Spleen (tissue), 11 donors: ENCODE results near the gene SLC17A5. TPM values are rescaled to one million over a fixed set of nuclear protein-coding genes. Genes with fewer than 3 reads are reported as not detected.
"Not testable (repeated sequence)": the region's sequence is repeated elsewhere in the genome, so short reads cannot be mapped to it uniquely, and the experiment has no call there.

Experiments
- DNase-seq: peaks from one replicate; pipeline ENCODE4 v3.0.0-alpha.2; 2020
- H3K27ac ChIP-seq, 8 donors: fragments of 200-600 bp; sonication (generic) in 7 of 8; 1 replicate in 4 of 8; 2 replicates in 4 of 8; pipeline versions ENCODE4 v1.5.0 to v1.8.0; 2016 to 2021; ENCODE audit warnings: inconsistent platforms in 4 of 8, mild to moderate bottlenecking in 4 of 8, moderate library complexity in 1 of 8
- H3K27me3 ChIP-seq, 7 donors: fragments of 200-600 bp; sonication (generic) in 6 of 7; replicated peaks in 1 of 7; 1 replicate in 4 of 7; 2 replicates in 3 of 7; pipeline versions ENCODE4 v1.5.0 to v1.8.0; 2016 to 2021; ENCODE audit warnings: inconsistent platforms in 3 of 7, mild to moderate bottlenecking in 1 of 7
- H3K36me3 ChIP-seq, 6 donors: fragments of 200-600 bp; sonication (generic) in 5 of 6; 1 replicate in 4 of 6; 2 replicates in 2 of 6; pipeline versions ENCODE4 v1.5.0 to v1.8.0; 2016 to 2021; ENCODE audit warnings: inconsistent platforms in 2 of 6
- H3K4me1 ChIP-seq, 6 donors: fragments of 200-600 bp; sonication (generic) in 5 of 6; 1 replicate in 3 of 6; 2 replicates in 3 of 6; pipeline versions ENCODE4 v1.5.0 to v1.8.0; 2016 to 2021; ENCODE audit warnings: inconsistent platforms in 3 of 6
- H3K4me3 ChIP-seq, 8 donors: fragments of 200-600 bp; sonication (generic) in 7 of 8; 1 replicate in 4 of 8; 2 replicates in 4 of 8; pipeline versions ENCODE4 v1.5.0 to v1.8.0; 2016 to 2021; ENCODE audit warnings: inconsistent platforms in 4 of 8, mild to moderate bottlenecking in 4 of 8, moderate library complexity in 2 of 8
- H3K9me3 ChIP-seq, 8 donors: fragments of 200-600 bp; sonication (generic) in 7 of 8; 1 replicate in 4 of 8; 2 replicates in 4 of 8; pipeline versions ENCODE4 v1.5.0 to v1.8.0; 2016 to 2021; ENCODE audit warnings: inconsistent platforms in 4 of 8
- POLR2A ChIP-seq, 3 donors: fragments of 450-650 bp; IDR thresholded peaks; one replicate each; pipeline ENCODE4 v1.5.1; 2017; ENCODE audit warnings: antibody characterized with exemption in 3 of 3, mild to moderate bottlenecking in 1 of 3
- POLR2AphosphoS5 ChIP-seq, 3 donors: sonication (generic); formaldehyde crosslinking; IDR thresholded peaks; one replicate each; pipeline ENCODE4 v1.5.1; 2017; ENCODE audit warnings: antibody characterized with exemption in 3 of 3
- WGBS, 5 donors: extraction: QIAGEN DNeasy Blood & Tissue Kit in 3 of 5; methylation state at CpG; one replicate each; pipeline versions ENCODE4 v1.1.5 to v1.1.7; 2013 to 2018; 5-methylcytosine and 5-hydroxymethylcytosine counted together
- intact Hi-C: fragments of 100-400 bp; cut with DNase I; formaldehyde crosslinking; loops from one replicate; pipeline ENCODE4 v1.15.0; 2023; ENCODE audit warnings: low total_unique reads
- polyA plus RNA-seq, 3 donors: library from polyadenylated mRNA; stranded (reverse); fragments of 200-250 nt; gene quantifications; one replicate each; pipeline ENCODE4 v1.2.1, GENCODE V29; 2013
- total RNA-seq, 7 donors: library from RNA; depleted of rRNA in 3 of 7; stranded (reverse); fragments of >200 nt in 3 of 7; fragmentation: NEBNext Ultra II Directional in 4 of 7; extraction: Animal tissue kit (Norgen Biotek cat#: 25700) in 4 of 7; gene quantifications; one replicate each; pipeline versions ENCODE4 v1.1.0 to v1.2.1, GENCODE V29; 2016 to 2021
- TF ChIP-seq, protein P1 (sequence below), 11 experiments: fragments of 200-600 bp in 7 of 11; fragments of 450-650 bp in 4 of 11; sonication (generic) in 4 of 11; IDR thresholded peaks in 8 of 11; conservative IDR thresholded peaks in 3 of 11; 1 replicate in 7 of 11; 2 replicates in 4 of 11; pipeline versions ENCODE4 v1.4.0 to v1.8.0; 2016 to 2021; ENCODE audit warnings: antibody characterized with exemption in 11 of 11, inconsistent platforms in 4 of 11, mild to moderate bottlenecking in 1 of 11
- donor health status: healthy with polysubstance abuse.
- donor health status: DM: no; HTN: no; CAD: no; lungs with moderate emphysema.
- donor health status: DM: no; HTN: no; CAD: no.
- donor health status: Bipolar disorder and iron deficiency.
- donor health status: healthy.
- donor health status: DM: no; HTN: no; CAD: no.
- donor health status: DM: yes; HTN: yes; CAD: no.

SLC17A5 gene
- total and polyA plus RNA-seq, 10 donors = 1.1 to 22.8 (median 11.9) TPM

DNA sequence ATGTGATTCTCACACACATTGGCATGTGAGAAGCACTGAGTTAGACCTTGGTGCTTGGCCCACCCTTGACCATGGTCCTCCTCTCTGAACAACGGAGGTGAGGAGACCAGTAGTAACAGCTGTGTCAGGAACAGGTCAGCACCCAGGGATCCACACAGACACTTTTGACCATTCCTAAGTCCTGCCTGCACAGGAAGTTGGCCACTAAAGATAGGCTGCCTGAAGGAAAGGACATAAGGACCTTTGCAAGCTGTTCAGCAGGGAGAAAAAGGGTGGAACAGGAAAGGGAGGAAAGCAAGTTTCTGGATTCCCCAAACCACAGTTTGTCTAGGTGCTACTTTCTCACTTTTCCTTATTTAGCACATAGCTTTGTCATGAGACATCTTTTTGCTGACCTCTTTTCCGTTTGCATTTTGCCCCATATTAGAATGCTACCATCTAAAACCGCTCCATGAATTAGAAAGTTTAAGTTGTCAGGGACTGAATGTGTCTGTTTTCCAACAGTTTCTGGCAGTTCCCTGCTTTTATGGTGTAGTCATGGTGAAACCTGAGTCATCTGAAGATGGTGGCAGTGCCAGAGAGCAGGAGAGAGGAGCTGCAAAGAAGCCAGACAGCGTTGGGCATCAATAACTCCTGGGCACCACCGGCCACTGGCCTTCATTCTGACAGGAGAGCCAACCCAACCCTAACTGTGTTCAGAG is 41.1 kb upstream of the SLC17A5 start:
- TF ChIP-seq POLR2AphosphoS5 (IDR thresholded peaks at IDR 0.05) = no peak
- no peak for TF ChIP-seq POLR2A (IDR thresholded peaks at IDR 0.05)
- TF ChIP-seq, protein P1, sequence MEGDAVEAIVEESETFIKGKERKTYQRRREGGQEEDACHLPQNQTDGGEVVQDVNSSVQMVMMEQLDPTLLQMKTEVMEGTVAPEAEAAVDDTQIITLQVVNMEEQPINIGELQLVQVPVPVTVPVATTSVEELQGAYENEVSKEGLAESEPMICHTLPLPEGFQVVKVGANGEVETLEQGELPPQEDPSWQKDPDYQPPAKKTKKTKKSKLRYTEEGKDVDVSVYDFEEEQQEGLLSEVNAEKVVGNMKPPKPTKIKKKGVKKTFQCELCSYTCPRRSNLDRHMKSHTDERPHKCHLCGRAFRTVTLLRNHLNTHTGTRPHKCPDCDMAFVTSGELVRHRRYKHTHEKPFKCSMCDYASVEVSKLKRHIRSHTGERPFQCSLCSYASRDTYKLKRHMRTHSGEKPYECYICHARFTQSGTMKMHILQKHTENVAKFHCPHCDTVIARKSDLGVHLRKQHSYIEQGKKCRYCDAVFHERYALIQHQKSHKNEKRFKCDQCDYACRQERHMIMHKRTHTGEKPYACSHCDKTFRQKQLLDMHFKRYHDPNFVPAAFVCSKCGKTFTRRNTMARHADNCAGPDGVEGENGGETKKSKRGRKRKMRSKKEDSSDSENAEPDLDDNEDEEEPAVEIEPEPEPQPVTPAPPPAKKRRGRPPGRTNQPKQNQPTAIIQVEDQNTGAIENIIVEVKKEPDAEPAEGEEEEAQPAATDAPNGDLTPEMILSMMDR (IDR thresholded peaks at IDR 0.05 in 8 of 11, conservative IDR thresholded peaks at IDR 0.05 in 3 of 11) = no peak
- peaks cover 11 to 32% (median 26%) of the 10 kb centered on the region in 6 donors for H3K4me1 ChIP-seq
- peak overlapping the region in 3 of 8 donors; percentile 66 to 69 (median 69) for H3K27ac ChIP-seq
- H3K4me3 ChIP-seq = peak overlapping the region in 4 of 8 donors; percentile 52 to 74 (median 56)
- no peak for DNase-seq
- H3K9me3 ChIP-seq = no peaks in the 10 kb centered on the region
- peaks cover 0 to 37% (median 9%) of the 10 kb centered on the region in 7 donors for H3K27me3 ChIP-seq
- WGBS, 5 donors = 44 to 50% (median 49%) methylated on average over 5 of the region's 5 CpGs
- intact Hi-C loops = no loop called here
- no peaks in the 10 kb centered on the region for H3K36me3 ChIP-seq

- no peaks in the 10 kb centered on the region for H3K9me3 ChIP-seq
- no peak for DNase-seq
- peaks cover 5 to 21% (median 17%) of the 10 kb centered on the region in 6 donors for H3K4me1 ChIP-seq
- TF ChIP-seq POLR2AphosphoS5 (IDR thresholded peaks at IDR 0.05) = no peak
- TF ChIP-seq, protein P1 (IDR thresholded peaks at IDR 0.05 in 8 of 11, conservative IDR thresholded peaks at IDR 0.05 in 3 of 11) = no peak
- TF ChIP-seq POLR2A (IDR thresholded peaks at IDR 0.05) = no peak
- intact Hi-C loops = no loop called here
- H3K36me3 ChIP-seq = no peaks in the 10 kb centered on the region
- no peak overlapping the region for H3K27ac ChIP-seq
- peaks cover 0 to 20% (median 9%) of the 10 kb centered on the region in 7 donors for H3K27me3 ChIP-seq
- no peak overlapping the region for H3K4me3 ChIP-seq
Observed at GRCh38 chr6:73691512-73691911, 37.7 kb upstream of the SLC17A5 start.

DNA sequence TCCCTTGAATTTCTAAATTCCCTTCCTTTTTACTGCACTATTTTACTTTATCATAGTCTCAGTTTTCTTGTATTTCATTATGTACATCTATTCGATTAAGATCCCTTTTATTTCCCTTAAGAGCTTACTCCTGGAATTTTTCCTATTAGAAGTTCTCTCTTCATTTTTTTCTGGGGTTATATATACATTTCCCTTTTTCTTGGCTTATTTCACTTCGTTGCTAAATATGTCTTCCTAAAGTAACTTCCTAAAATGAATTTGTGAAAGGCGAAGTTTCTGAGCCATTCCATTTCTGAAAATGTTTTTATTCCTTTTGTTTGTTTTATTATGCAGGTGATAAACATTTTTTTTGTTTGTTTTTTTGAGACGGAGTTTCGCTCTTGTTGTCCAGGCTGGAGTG is 36.3 kb upstream of the SLC17A5 start:
- H3K4me1 ChIP-seq = peaks cover 0 to 7% (median 3%) of the 10 kb centered on the region in 6 donors

DNA sequence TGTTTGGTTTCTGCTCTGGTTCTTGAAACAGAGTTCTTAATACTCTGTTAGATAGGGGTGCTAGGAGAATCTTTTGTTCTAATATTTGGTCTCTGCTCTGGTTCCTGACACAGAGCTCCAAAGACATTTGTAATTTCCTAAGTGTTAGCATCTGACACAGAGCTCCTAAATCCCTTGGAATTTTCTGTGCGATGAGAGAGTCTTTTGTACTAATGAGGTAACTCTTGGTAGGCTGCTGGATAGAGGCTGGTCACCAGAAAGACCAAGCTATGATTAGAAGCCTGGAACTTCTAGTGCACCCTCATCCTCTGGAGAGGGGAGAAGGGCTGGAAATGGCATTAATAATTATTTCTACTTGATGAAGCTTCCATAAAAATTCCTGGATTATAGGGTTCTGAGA is 34.6 kb upstream of the SLC17A5 start:
- DNase-seq = no peak
- peaks cover 0 to 10% (median 5%) of the 10 kb centered on the region in 8 donors for H3K9me3 ChIP-seq
- H3K4me1 ChIP-seq = no peaks in the 10 kb centered on the region
- H3K4me3 ChIP-seq = no peak overlapping the region
- intact Hi-C loops = no loop called here
- H3K27me3 ChIP-seq = no peaks in the 10 kb centered on the region
- H3K36me3 ChIP-seq = no peaks in the 10 kb centered on the region
- no peak overlapping the region for H3K27ac ChIP-seq
- TF ChIP-seq POLR2AphosphoS5 (IDR thresholded peaks at IDR 0.05) (no peak), POLR2A (IDR thresholded peaks at IDR 0.05) (no peak)
- TF ChIP-seq, protein P1 (IDR thresholded peaks at IDR 0.05 in 8 of 11, conservative IDR thresholded peaks at IDR 0.05 in 3 of 11) = no peak
- WGBS, 5 donors = 86 to 96% (median 91%) methylated on average over 1 of the region's 1 CpG

More for the DNA sequence above, 36.3 kb upstream of the SLC17A5 start:
- Histone ChIP-seq H3K27ac (no peak overlapping the region), H3K27me3 (peaks cover 0 to 5% (median 0%) of the 10 kb centered on the region in 7 donors), H3K4me3 (no peak overlapping the region), H3K9me3 (no peaks in the 10 kb centered on the region), H3K36me3 (no peaks in the 10 kb centered on the region)
- no peak for DNase-seq
- 66 to 84% (median 74%) methylated on average over 5 of the region's 5 CpGs for WGBS, 5 donors
- intact Hi-C loops = no loop called here
- no peak for TF ChIP-seq POLR2AphosphoS5 (IDR thresholded peaks at IDR 0.05)
- TF ChIP-seq, protein P1 (IDR thresholded peaks at IDR 0.05 in 8 of 11, conservative IDR thresholded peaks at IDR 0.05 in 3 of 11) = no peak
- no peak for TF ChIP-seq POLR2A (IDR thresholded peaks at IDR 0.05)

DNA sequence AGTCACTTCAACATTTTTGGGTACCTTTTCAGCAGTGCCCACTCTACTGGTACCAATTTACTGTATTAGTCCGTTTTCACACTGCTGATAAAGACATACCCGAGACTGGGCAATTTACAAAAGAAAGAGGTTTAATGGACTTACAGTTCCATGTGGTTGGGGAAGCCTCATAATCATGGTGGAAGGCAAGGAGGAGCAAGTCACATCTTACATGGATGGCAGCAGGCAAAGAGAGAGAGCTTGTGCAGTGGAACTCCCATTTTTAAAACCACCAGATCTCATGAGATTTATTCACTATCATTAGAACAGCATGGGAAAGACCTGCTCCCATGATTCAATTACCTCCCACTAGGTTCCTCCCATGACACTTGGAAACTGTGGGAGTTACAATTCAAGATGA is 29.8 kb upstream of the SLC17A5 start:
- intact Hi-C loops, DNase-seq, H3K27ac ChIP-seq, H3K4me1 ChIP-seq, H3K4me3 ChIP-seq, H3K36me3 ChIP-seq, H3K27me3 ChIP-seq: not testable (repeated sequence)
- peaks cover 0 to 20% (median 14%) of the 10 kb centered on the region in 8 donors for H3K9me3 ChIP-seq
- 88 to 91% (median 89%) methylated on average over 2 of the region's 2 CpGs for WGBS, 5 donors
